K562 (cell line): ENCODE results near the gene MIEF1. TPM values are rescaled to one million over a fixed set of nuclear protein-coding genes. Genes with fewer than 3 reads are reported as not detected.
"Not testable (repeated sequence)": the region's sequence is repeated elsewhere in the genome, so short reads cannot be mapped to it uniquely, and the experiment has no call there.

Experiments
- ATAC-seq: fragments of 200-7000 bp; cut with Tn5 transposase; 3 replicates; pipeline ENCODE4 v1.9.1; 2020; ENCODE audit warnings: moderate library complexity
- BruUV-seq: library from RNA; stranded (reverse); fragments of 400-500 nt; replicated peaks from 2 replicates; lab custom pipeline; 2021; lab: Mats Ljungman, UMichigan
- CTCF ChIA-PET: fragments of 300-600 bp; formaldehyde crosslinking; extraction: SDS; loops from one replicate; lab custom pipeline; 2021; ENCODE audit warnings: low intra/inter-chr PET ratio; lab: Yijun Ruan, JAX
- POLR2A ChIA-PET: fragments of 300-600, 350-650 bp; sonication (Branson Sonifier 250); formaldehyde crosslinking; extraction: SDS; loops from one replicate; lab custom pipeline; 2021; ENCODE audit warnings: antibody characterized with exemption, inconsistent platforms; lab: Yijun Ruan, JAX
- DNase-seq, 4 experiments: peaks; one replicate each; pipeline versions ENCODE4 v3.0.0 to v3.0.0-alpha.2; 2011 to 2018; ENCODE audit warnings: low spot score in 3 of 4, mixed read lengths in 3 of 4; ENCODE audit errors: extremely low read depth in 1 of 4
- FAIRE-seq: peaks from 2 replicates; lab custom pipeline; 2011; peaks lifted over from hg19 to GRCh38; lab: Jason Lieb, UNC
- H2AFZ ChIP-seq: 2 replicates; pipeline ENCODE4 v1.6.0; 2011; ENCODE audit warnings: low read depth, low read length, control low read depth, inconsistent platforms
- H3K27ac ChIP-seq: fragments of 200-600 bp; 3 replicates; pipeline ENCODE4 v1.8.0; 2011; ENCODE audit warnings: low read depth, mild to moderate bottlenecking, control low read depth, inconsistent platforms, low read length, moderate library complexity, mixed read lengths; ENCODE audit errors: extremely low read depth
- H3K27me3 ChIP-seq, 2 experiments: fragments of 300-600 bp in 1 of 2; 2 replicates in 1 of 2; 3 replicates in 1 of 2; pipeline versions ENCODE4 v1.6.0 to v1.8.0; 2011; ENCODE audit warnings: inconsistent platforms in 2 of 2, low read length in 2 of 2, mild to moderate bottlenecking in 1 of 2, mixed read lengths in 1 of 2, moderate library complexity in 1 of 2; ENCODE audit not compliant: control insufficient read depth in 2 of 2, insufficient read depth in 2 of 2
- H3K36me3 ChIP-seq: fragments of 300-600 bp; 3 replicates; pipeline ENCODE4 v1.8.0; 2011; ENCODE audit warnings: mild to moderate bottlenecking, low read length, inconsistent platforms; ENCODE audit not compliant: control insufficient read depth, insufficient read depth
- H3K4me1 ChIP-seq, 2 experiments: fragments of 200-600 bp in 1 of 2; replicated peaks in 1 of 2; 2 replicates in 1 of 2; 3 replicates in 1 of 2; pipeline versions ENCODE4 v1.5.1 to v1.8.0; 2011; ENCODE audit warnings: inconsistent platforms in 2 of 2, low read length in 2 of 2, mild to moderate bottlenecking in 1 of 2, mixed read lengths in 1 of 2, moderate library complexity in 1 of 2; ENCODE audit not compliant: control insufficient read depth in 2 of 2, insufficient read depth in 2 of 2
- H3K4me2 ChIP-seq: 2 replicates; pipeline ENCODE4 v1.6.1; 2011; ENCODE audit warnings: low read length, control low read depth, inconsistent platforms, mixed read lengths; ENCODE audit not compliant: insufficient read depth
- H3K4me3 ChIP-seq: fragments of 200-600 bp; sonication (generic), shearing (Covaris generic); 2 replicates; pipeline ENCODE4 v1.5.1; 2016; ENCODE audit warnings: control low read depth, inconsistent platforms
- H3K79me2 ChIP-seq: fragments of 200-600 bp; 3 replicates; pipeline ENCODE4 v1.8.0; 2011; ENCODE audit warnings: low read length, inconsistent platforms; ENCODE audit not compliant: control insufficient read depth, insufficient read depth
- H3K9ac ChIP-seq, 2 experiments: 2 replicates each; pipeline versions ENCODE4 v1.6.0 to v1.6.1; 2011; ENCODE audit warnings: low read depth in 2 of 2, low read length in 2 of 2, control low read depth in 1 of 2, inconsistent platforms in 1 of 2, mild to moderate bottlenecking in 1 of 2, mixed read lengths in 1 of 2; ENCODE audit not compliant: insufficient read depth in 1 of 2
- H3K9me1 ChIP-seq: one replicate; pipeline ENCODE4 v1.6.0; 2011; ENCODE audit warnings: inconsistent platforms, mild to moderate bottlenecking, low read length, moderate library complexity; ENCODE audit not compliant: control insufficient read depth, insufficient read depth
- H3K9me3 ChIP-seq: replicated peaks from 2 replicates; pipeline ENCODE4 v1.5.1; 2011; ENCODE audit warnings: low read depth, low read length, inconsistent platforms; ENCODE audit not compliant: control insufficient read depth, insufficient read depth
- H4K20me1 ChIP-seq: replicated peaks from 2 replicates; pipeline ENCODE4 v1.6.1; 2011; ENCODE audit warnings: low read length, inconsistent platforms, mixed read lengths; ENCODE audit not compliant: control insufficient read depth, insufficient read depth
- ESRRB ChIP-seq: fragments of 250-450 bp; sonication (Bioruptor Pico); IDR thresholded peaks from 2 replicates; pipeline ENCODE4 v1.5.0; 2020; ENCODE audit warnings: mild to moderate bottlenecking, moderate library complexity, borderline replicate concordance
- NFE2 ChIP-seq: IDR thresholded peaks from 2 replicates; pipeline ENCODE4 v1.6.1; 2014; ENCODE audit warnings: antibody characterized with exemption, low read depth
- PRDM10 ChIP-seq: fragments of 450-650 bp; IDR thresholded peaks from 2 replicates; pipeline ENCODE4 v1.6.1; 2018; ENCODE audit not compliant: partially characterized antibody
- ZNF23 ChIP-seq: fragments of 250-450 bp; sonication (Bioruptor Pico); IDR thresholded peaks from 2 replicates; pipeline ENCODE4 v1.4.0; 2020; ENCODE audit warnings: mild to moderate bottlenecking
- WGBS: fragments of 100-300 bp; shearing (Covaris generic); methylation state at CpG from one replicate; pipeline ENCODE4 v1.1.6; 2016; ENCODE audit warnings: low coverage, mixed read lengths; ENCODE audit not compliant: insufficient coverage; ENCODE audit errors: missing lambda C conversion rate; 5-methylcytosine and 5-hydroxymethylcytosine counted together
- in situ Hi-C: fragments of 300-500 bp; cut with MboI; formaldehyde crosslinking; loops from 4 replicates; pipeline ENCODE4 v1.15.0; 2018; ENCODE audit warnings: inconsistent platforms, mixed read lengths
- intact Hi-C: fragments of 100-400 bp; cut with micrococcal nuclease; formaldehyde crosslinking; loops from 2 replicates; pipeline ENCODE4 v1.14.2; 2022
- polyA plus RNA-seq, 8 experiments: library from polyadenylated mRNA; depleted of rRNA in 4 of 8; stranded (reverse) in 5 of 8; unstranded in 3 of 8; fragments of >200 nt; fragmentation: Nextera tagmentation in 2 of 8; fragmentation: Illumina TruSeq in 1 of 8; extraction: Ambion mirVana in 2 of 8; extraction: Trizol in 1 of 8; gene quantifications; 2 replicates each; pipeline versions ENCODE4 v1.2.1 to v1.2.3, GENCODE V29; 2011 to 2014; ENCODE audit warnings: inconsistent platforms in 1 of 8, missing spikeins in 1 of 8
- total RNA-seq, 7 experiments: library from RNA; depleted of rRNA in 6 of 7; stranded (reverse); fragments of >200 nt in 6 of 7; fragmentation: Illumina TruSeq in 2 of 7; extraction: Trizol in 2 of 7; gene quantifications; 2 replicates each; pipeline versions ENCODE4 v1.2.1 to v1.2.3, GENCODE V29; 2011 to 2021; ENCODE audit warnings: low replicate concordance in 1 of 7

Gene MIEF1
- total and polyA plus RNA-seq, 9 of the 15 experiments (the other 6 are each of a cell fraction or from before 2014, with no cell fraction given), result 10.9 to 51.8 (median 25.5) TPM

- peaks cover 63% of the 10 kb centered on the region for H3K36me3 ChIP-seq
- H3K4me2 ChIP-seq, result no peak overlapping the region
- DNase-seq, result no peak
- peaks cover 63% of the 10 kb centered on the region for H3K79me2 ChIP-seq
- H4K20me1 ChIP-seq, result no peaks in the 10 kb centered on the region; the same call in 1 of the 2 replicates
- no peaks in the 10 kb centered on the region for H3K9me3 ChIP-seq
- POLR2A ChIA-PET, result interaction anchor here (0.7 to 8.6 kb wide), 3 partner anchors 11 to 18 kb away, joined by 3 to 106 read pairs (median 12); partner anchors contain the start of gene ATF4
- intact Hi-C loops, result no loop called here
- H2AFZ ChIP-seq, result no peak overlapping the region
- WGBS, result 95% methylated on average over 8 of the region's 16 CpGs
- H3K27ac ChIP-seq, result peak overlapping the region; percentile 84; the same call in 1 of the 3 replicates
- in situ Hi-C loops, result loop anchor here (10.0 kb wide), 1 partner anchor 329 kb away; no protein-coding TSS in a partner anchor
- ATAC-seq, result no peak
- no peak for TF ChIP-seq NFE2
- no peak for TF ChIP-seq ESRRB (CRISPR knock-in tag)
- TF ChIP-seq ZNF23, result no peak
- no peak for TF ChIP-seq PRDM10
- H3K4me3 ChIP-seq, result no peak overlapping the region; the same call in 1 of the 2 replicates
- no TSS peak for BruUV-seq
- H3K27me3 ChIP-seq, result no peaks in the 10 kb centered on the region
- CTCF ChIA-PET, result no interaction called here
- no peak for FAIRE-seq
- peaks cover 2% of the 10 kb centered on the region for H3K9me1 ChIP-seq
- H3K4me1 ChIP-seq, result peaks cover 19 to 34% of the 10 kb centered on the region in 2 experiments
- H3K9ac ChIP-seq, result peak overlapping the region; percentile 95 to 96; a peak in 3 of 4 replicates
These were observed 2.0 kb downstream of the MIEF1 start for GRCh38 chr22:39504071-39504470.

GRCh38 chr22:39507021-39507420 lies 4.9 kb downstream of the MIEF1 start:
- ATAC-seq, H3K9ac ChIP-seq, H2AFZ ChIP-seq, H3K4me3 ChIP-seq, CTCF ChIA-PET, H3K9me3 ChIP-seq, H3K4me2 ChIP-seq, H4K20me1 ChIP-seq, BruUV-seq, intact Hi-C loops, H3K27me3 ChIP-seq, H3K27ac ChIP-seq, DNase-seq, FAIRE-seq, H3K9me1 ChIP-seq: not testable (repeated sequence)
- Histone ChIP-seq H3K4me1 (peaks cover 4 to 17% of the 10 kb centered on the region in 2 experiments; a peak in 3 of 5 replicates), H3K36me3 (peaks cover 93% of the 10 kb centered on the region), H3K79me2 (peaks cover 79% of the 10 kb centered on the region)
- 90% methylated on average over 7 of the region's 10 CpGs for WGBS
- POLR2A ChIA-PET, result interaction anchor here (1.6 to 8.6 kb wide), 3 partner anchors 9 to 15 kb away, joined by 4 to 106 read pairs (median 9); partner anchors contain the start of gene ATF4
- in situ Hi-C loops, result loop anchor here (10.0 kb wide), 1 partner anchor 332 kb away; no protein-coding TSS in a partner anchor
